GM21447 (cell line): ENCODE measurements around the gene HOXB3.
"Not testable (repeated sequence)": the region's sequence is repeated elsewhere in the genome, so short reads cannot be mapped to it uniquely, and the experiment has no call there.

Source experiments
- ATAC-seq: cut with Tn5 transposase; IDR thresholded peaks from one replicate; pipeline ENCODE4 v1.9.1; 2021; ENCODE audit not compliant: unreplicated experiment

The HOXB3 gene

DNA sequence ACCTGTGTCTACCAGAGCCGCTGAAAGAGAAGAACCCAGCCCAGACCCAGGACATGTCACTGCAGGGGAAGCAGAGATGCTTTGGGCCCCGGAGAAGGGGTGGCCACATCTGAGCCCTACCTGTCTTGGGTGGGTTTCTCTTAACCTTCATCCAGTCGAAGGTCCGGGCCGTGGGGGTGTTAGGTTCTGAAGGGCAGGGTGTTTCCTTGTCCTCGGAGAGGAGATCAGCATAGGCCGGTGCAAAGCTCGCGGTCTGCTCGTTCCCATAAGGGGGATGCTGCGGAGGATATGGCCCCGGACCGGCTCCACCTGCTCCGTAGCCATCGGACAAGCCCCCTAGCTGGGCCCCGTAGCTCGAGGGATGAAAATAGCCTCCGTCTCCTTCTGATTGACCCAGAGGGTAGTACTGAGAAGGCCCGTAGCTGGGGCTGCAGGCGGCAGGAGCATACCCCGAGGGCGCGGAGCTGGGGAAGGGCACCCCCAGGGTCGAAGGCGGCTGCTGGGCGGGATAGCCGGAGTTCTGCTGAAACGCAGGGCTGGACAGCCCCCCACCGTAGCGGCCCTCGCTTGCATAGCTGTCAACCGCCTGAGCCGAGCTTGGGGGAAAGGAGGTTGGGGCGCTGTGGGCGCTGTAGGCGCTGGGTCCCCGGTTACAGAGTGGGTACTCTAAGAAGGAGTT lies 59.7 kb downstream of the HOXB3 start:
- ATAC-seq = no peak

GRCh38 chr17:48529683-48530009 lies 60.4 kb downstream of the HOXB3 start:
- no peak for ATAC-seq

- ATAC-seq = no peak
These were observed 60.9 kb downstream of the HOXB3 start for GRCh38 chr17:48528936-48529682.

DNA sequence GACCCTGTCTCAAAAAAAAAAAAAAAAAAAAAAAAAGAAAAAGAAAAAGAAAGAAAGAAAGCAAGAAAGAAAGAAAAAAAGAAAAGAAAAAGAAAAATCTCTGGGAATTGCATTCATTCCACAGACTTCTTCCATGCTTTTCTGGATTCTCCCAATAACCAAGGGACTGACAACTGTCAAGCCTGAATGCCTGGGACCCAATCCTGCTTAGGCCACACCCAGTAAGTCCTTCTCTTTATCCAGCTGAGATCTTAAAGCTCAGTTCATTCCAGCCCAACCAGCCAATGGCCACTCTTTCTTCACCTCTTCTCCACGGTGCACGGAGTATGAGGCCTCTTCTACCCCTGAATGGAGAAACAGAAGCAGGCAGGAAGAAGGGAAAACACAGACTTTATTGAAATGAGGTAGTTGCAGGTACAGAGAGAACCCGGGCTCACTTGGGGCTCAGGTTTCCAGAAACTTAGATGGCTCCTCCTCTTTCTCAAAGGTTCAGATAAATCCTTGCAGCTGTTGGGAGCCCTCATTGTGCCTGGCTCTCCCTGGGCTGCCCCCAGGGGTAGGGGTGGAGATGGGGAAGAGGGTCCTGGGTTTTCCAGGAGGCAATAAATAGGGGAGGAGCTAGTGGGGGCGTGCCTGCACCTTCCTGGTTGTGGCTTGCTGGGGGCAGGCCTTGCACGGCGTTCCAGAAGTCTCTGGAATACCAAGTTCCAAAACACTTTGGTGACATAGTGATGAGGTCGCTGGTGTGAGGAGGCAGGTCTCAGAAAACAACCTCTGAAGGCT lies 61.7 kb downstream of the HOXB3 start:
- no peak for ATAC-seq

DNA sequence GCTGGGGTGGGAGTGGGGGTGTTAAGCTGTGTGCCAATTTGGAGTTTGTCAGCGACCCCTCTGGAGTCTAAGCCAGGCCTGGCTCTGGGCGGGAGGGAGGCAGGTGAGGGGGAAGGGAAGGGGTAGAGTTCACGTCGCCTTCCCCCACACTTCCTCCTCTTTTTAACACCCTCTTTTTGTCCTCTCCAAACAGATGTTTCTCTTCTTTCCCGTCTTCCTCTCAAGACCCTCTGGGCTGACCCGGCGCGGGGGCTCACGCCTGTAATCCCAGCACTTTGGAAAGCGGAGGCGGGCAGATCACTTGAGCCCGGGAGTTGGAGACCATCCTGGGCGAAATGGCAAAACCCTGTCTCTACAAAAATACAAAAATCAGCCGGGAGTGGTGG lies 62.5 kb downstream of the HOXB3 start:
- no peak for ATAC-seq

DNA sequence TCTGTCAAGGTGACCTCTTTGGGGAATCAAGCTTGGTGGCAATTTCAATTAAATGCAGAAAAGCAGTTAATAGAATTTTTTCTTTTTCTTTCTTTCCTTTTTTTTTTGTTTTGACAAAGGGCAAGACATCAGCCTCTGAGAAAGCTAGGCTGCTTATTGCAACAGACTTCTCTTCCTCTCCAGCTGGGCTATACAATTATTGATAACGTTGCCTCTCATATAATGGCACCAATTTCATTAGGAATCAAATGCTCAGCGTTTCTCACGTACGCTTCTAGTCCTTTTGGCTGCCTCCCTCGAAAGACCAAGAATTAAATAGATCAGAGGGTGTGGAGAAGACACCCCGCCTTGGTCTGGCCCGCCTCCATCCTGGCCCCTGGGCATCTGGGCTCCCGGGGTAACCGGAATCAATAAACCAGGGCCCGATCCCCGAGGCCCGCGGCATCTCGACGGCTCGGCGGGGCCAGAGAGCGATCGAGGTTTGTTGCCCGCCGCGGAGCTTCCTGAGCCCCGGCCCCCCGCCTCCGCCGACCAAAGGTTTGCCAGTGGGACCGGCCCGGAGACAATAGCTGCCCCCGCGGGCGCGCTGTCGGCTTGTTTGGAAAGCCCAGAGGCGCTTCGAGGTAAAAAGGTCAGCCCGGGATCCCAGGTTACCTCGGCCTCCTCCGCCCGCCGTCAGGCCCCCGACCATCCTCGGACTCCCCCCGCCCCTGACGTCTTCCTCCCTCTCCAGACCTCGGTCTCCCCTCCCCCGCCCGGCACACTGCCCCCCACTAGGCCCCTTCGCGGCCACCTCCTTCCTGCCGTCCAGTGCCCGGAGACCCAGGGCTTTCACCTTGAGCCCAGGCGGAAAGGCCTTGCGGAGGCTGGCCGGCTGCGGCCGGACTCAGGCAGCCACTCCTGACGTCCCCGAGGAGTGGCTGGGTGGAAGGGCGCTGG lies 63.2 kb downstream of the HOXB3 start:
- no peak for ATAC-seq

GRCh38 chr17:48523010-48523409 lies 67.0 kb downstream of the HOXB3 start:
- no peak for ATAC-seq

DNA sequence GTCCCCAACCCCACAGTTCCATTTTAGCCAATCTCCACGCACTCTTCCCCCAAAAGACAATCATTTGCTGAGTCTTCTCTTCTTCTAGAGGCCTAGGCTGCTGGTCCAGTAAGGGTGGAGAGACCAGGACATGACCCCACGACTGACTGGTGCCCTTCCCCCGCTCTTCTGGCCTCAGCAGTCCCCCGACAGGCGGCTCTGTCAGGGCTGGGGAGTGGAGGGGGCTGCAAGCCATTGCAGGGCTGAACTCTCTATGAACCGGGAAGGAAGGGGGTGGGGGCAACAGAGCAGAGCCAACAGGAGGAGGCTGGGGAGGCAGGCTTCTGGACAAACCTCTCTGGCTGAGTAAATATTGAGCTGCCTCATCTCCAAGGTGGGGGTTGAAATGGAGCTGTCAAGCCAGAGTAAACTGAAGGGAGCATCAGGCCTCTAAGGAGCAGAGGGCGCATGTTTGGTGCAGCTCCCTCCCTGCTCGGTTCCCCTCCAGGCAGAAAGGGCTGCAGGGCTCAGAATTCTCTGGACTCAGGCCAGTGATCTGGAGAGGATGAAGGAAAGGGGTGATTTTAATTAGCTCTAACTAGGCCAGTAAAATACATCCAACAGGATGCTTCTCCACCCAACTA lies 67.9 kb downstream of the HOXB3 start:
- no peak for ATAC-seq

DNA sequence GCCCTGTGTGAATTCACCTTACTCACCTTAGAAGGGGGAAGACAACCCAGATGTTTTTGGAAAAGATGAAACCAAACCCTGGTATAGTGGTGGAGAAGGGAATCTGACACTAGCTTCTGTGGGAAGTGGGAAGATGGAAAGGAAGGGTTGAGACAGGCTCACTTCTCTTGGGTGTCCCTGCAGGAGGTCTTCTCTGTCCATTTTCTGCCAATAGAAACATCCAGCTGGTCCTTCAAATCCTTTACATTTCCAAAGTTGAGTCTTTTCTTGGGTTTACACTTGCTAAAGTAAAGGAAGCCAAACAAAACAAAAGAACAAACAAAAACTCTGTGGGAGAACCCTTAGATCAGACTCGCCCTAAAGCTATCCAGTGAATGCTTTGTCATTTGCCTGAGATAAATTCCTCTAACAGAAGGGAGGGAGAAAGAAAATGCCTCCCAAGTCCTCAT lies 69.4 kb downstream of the HOXB3 start:
- no peak for ATAC-seq

- ATAC-seq = no peak
These were observed 70.6 kb downstream of the HOXB3 start for GRCh38 chr17:48519427-48519826.

DNA sequence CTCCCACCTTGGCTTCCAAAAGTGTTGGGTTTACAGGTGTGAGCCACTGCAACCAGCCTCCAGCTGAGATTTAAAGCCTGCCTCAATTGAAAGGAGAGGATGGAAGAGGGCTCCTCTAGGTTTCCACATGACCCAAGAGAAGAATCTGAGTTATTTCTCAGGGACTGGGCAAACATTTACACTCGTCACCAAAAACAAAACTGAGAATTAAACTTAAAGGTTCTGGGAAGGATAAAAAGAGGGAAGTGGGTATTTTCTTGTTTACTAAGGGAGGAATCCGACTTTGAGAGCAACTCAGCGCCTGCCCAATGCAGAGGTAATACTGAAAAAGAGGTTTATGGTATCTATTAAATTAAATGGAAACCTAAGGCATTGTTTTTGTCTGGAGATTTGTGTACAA lies 72.6 kb downstream of the HOXB3 start:
- no peak for ATAC-seq

GRCh38 chr17:48515925-48516900 lies 73.8 kb downstream of the HOXB3 start:
- ATAC-seq = no peak

DNA sequence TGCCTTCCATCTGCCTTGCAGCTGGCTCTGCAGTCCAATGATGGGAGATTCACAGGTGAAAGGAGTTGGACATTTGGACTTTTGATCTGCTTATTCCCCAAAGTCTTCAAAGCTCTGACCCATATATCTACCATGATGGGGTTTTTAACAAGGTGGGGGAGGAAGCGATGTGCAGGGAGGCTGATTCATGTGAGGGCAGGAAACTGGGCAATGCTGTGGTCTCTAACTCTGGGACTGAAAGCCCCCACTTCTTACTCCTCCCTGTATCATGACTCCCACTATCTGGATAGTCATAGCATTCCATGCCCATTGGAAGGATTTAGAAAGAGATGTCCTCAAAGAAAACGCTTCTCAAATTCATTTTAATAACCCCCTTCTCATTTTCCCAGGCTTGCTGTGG lies 75.6 kb downstream of the HOXB3 start:
- no peak for ATAC-seq

- no peak for ATAC-seq
These were observed 76.2 kb downstream of the HOXB3 start for GRCh38 chr17:48513666-48514455.

- ATAC-seq = no peak
These were observed 76.9 kb downstream of the HOXB3 start for GRCh38 chr17:48513097-48513496.

DNA sequence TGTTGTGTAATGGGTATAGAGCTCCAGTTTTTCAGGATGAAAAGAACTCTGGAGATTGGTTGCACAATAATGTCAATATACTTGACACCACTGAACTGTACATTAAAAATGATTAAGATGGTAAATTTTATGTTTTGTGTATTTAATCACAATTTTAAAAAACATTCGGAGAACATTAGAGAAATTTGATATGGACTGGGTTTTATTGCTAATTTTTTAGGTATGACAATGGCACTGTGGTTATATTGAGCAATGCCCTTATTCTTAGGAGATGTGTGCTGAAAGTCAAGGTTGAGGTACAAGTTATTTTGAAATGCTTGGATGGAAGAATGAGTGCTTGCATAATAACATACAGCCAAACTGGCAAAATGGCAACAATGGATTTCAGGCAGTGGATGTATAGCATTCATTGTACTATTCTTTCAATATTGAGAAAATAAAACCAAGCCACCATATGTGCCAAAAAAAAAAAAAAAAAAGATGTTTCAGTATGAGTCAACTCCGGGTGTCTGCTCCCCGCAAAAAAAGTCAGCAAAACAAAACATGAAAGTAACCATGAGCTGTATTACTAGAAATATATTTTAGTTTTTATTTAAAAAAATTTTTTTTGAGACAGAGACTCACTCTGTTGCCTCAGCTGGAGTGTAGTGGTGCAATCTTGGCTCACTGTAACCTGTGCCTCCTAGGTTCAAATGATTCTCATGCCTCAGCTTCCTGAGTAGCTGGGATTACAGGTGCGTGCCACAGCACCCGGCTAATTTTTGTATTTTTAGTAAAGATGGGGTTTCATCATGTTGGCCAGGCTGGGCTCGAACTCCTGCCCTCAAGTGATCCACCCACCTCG lies 79.1 kb downstream of the HOXB3 start:
- ATAC-seq = peak; percentile 31

DNA sequence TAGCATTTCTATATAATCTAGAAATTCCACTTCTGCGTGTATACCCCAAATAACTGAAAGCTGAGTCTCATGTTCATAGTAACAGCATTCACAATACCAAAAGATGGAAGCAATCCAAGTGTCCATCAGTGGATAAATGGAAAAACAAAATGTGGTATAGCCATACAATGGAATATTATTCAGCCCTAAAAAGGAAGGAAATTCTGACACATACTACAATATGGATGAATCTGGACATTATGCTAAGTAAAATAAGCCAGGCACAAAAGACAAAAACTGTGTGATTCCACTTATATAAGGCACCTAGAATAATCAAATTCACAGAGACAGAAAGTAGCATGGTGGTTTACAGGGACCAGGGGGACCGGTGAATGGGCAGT lies 79.7 kb downstream of the HOXB3 start:
- ATAC-seq = no peak

GRCh38 chr17:48509708-48510107 lies 80.3 kb downstream of the HOXB3 start:
- not testable (repeated sequence) for ATAC-seq
